Measurements from ENCODE around the gene SEMG1.

SEMG1 gene

DNA sequence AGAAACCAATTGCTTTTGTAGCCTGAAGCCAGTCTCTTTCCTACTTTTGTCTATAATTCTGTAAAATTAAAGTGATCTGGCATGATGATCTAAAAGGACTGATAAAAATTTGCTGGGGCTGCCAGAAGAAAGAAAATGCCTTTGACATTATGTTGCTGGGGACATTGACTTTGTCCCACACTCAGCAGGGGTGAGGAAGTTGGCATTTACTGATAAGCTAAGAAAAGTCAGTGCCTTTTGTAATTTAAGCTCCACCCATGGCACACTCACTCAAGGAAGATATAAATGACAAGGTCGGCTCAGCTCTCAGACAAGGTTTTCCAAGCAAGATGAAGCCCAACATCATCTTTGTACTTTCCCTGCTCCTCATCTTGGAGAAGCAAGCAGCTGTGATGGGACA lies at the start of gene SEMG1:
TSS of gene SEMG1 (plus strand) at position 309 of the 400 bp plus-strand sequence. CDS start at position 330, 21 bp downstream.
- DNase-seq, result no peak

- no peak for DNase-seq
Measured at GRCh38 chr20:45157962-45158361, 48.9 kb upstream of the SEMG1 start.

DNA sequence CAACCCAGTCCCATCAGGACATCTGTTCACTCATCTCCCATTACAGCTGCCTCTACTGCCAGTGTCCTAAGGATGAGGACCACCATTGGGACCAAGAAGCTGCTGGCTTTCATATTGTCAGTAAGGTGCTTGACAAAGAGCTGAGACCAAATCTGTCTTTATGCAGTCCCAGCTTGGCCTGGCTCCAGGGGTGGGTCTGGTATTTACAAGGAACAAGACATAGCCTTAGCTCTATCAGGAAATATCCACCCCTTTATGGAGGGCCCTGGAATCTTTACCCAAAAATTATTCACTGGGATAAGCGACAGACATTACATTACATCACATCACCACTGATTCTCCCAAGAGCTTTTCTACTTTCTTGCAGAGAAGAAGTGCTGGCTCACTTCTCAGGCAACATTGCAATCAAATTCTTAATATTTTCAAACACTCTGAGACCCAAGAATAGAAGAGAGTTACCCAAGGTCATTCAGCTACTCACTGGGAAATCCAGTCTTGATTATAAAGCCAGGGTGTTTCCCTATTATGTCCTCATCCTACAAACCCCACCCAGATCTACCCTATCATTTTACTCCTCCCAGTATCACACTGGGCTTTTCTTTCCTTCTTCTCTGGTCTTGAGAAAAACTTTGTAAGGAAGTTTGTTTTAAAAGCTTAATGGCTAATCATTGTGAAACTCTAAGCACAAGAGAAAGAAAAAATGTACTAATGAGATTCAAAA lies 43.6 kb upstream of the SEMG1 start:
- no peak for DNase-seq

DNA sequence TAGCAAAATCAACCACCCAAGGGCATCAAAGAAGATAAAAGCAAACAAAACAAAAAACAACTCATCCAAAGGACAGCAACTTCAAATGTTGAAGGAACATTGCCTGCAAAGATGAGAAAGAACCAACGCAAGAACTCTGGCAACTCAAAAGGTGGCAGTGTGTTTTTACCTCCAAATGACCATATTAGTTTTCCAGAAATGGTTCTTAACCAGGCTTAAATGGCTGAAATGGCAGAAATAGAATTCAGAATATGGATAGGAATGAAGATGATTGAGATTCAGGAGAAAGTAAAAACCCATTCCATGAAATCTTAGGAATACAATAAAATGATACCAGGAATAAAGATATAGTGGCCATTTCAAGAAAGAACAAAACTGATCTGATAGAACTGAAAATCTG lies 41.9 kb upstream of the SEMG1 start:
- DNase-seq, result no peak

DNA sequence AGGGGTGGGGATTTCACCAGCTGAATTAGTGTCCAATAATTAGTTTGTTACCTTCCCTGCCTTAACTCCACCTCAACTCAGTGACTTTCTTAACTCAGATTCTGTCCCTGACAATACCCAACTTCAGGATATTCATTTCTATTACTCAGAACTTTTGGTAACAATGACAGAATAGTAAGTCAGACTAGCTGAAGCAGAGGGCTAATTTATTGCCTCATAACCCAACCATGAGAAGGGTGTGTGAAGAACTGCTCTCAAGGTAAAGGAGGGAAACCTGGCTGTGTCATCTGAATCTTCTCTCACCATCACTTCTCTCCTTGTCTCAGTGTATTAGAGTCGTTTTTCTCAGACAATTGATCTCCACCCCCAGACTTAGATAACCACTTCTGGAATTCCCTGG lies 33.3 kb upstream of the SEMG1 start:
- DNase-seq, result no peak

- no peak for DNase-seq
Measured at GRCh38 chr20:45174434-45175364, 32.1 kb upstream of the SEMG1 start, which contains the start of gene PI3. Gene PI3 (plus strand): TSS chr20:45174902. CDS start chr20:45174923, 21 bp downstream.

DNA sequence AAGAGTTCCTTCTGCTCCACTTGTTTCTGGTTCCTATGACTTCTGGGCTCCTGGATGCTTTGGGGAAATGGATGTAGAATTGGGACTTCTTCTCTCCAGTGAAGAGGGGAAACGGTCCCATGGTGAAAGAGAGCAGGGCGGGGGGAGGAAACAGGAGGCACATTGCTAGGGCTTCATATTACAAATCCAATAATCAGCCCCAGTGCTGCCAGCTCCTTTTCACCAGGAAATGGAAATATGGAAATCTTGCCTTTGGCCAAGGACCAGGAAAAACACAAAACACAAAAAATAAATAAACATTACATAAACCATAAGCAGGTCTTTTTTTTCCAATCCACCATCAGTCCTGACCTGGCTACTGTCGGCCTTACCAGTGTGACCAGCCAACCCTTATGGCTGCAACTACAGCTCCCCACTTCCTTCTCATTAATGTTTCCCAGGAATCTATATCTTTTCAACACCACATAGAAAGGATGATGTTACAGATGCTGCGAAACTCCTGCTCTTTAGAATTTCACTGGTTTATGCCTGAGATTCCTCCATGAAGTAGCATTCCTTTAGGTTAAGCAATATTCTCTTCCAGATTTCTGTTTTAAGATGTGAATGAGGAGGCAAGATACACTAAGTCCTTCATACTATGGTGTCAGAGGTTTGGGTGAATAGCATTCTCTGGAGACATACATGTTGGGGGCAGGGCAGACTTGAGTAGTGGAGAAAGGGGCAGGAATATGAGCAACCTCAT lies 30.1 kb upstream of the SEMG1 start:
- DNase-seq, result no peak

DNA sequence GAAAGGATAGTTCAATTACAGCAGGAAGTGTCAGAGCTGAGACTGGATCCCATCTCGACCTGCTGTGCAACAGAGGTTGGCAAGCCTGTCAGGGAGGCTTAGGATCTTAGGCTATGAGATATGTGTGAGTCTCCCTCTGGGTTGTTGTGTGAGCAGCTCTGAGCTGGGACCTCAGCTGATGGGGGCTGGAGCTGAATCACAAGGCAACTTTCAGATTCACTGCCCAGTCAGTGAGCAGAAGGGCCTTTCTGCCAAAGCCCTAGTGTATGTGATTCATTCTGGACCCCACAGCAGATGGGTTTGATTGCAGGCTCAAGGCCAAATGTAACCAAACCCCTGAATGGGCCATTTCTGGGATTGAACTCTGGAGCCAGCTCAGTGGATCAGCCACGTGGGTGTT lies 27.7 kb upstream of the SEMG1 start:
- DNase-seq, result no peak

GRCh38 chr20:45181639-45182038 lies 25.2 kb upstream of the SEMG1 start:
- no peak for DNase-seq

DNA sequence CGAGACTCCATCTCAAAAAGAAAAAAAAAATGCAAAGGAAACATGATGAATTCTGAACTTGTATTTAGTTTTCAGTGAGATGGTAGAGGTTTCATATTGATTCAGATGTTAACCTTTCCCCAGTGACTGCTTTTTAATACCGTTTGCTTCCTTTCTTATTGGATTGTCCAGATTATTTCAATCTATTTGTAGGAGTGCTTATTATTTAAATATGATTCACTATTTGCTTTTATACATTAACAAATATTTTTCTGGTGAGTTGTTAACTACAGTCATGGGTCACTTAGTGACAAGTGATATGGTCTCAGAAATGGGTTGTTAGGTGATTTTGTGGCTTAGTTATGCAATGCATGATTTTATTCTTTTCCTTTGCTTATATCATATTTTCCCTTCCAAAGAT lies 23.7 kb upstream of the SEMG1 start:
- no peak for DNase-seq

GRCh38 chr20:45187693-45188092 lies 19.1 kb upstream of the SEMG1 start:
- no peak for DNase-seq

GRCh38 chr20:45189067-45189609 lies 17.7 kb upstream of the SEMG1 start:
- no peak for DNase-seq

- no peak for DNase-seq
Measured at GRCh38 chr20:45189861-45190260, 17.0 kb upstream of the SEMG1 start.

DNA sequence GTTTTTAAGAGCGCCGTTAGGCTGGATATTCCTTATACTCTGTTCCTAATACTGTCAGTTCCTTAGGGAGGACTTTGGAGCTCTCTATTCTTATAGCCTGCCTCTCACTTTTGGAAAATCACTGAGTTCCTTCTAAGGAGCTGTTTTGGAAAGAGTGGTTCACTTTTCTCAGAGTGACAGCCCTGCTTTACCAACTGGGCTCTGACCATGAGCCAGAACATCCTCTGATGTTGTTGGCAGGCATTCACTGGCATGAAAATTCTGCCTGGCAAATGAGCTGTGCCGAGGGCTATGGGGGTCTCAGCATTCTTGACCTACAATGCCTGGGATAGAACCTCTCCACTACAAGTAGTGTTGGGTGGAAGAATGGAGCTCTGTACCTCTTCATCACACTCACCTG lies 14.9 kb upstream of the SEMG1 start:
- DNase-seq, result no peak

GRCh38 chr20:45193331-45193730 lies 13.5 kb upstream of the SEMG1 start:
- DNase-seq, result no peak

- no peak for DNase-seq
Measured at GRCh38 chr20:45209924-45210323, 3.1 kb downstream of the SEMG1 start.

- DNase-seq, result no peak
Measured at GRCh38 chr20:45211569-45212474, 5.0 kb downstream of the SEMG1 start.

DNA sequence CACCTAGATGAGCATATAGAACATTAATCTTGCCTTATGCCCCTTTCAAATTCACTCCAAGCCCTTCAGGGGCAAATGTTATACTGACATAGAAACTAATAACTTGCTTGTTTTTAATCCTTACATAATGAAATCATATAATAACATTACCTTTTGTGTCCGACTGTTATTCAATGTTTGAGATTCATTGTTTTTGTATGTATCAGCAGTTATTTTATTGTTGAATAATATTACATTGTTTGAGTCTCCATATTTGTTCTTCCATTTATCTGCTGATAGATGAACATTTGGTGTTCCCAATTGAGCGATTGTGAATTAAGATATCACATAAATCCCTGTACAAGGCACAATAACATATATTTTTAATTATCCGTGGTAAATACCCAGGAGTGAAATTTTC lies 6.0 kb downstream of the SEMG1 start:
- DNase-seq, result no peak

DNA sequence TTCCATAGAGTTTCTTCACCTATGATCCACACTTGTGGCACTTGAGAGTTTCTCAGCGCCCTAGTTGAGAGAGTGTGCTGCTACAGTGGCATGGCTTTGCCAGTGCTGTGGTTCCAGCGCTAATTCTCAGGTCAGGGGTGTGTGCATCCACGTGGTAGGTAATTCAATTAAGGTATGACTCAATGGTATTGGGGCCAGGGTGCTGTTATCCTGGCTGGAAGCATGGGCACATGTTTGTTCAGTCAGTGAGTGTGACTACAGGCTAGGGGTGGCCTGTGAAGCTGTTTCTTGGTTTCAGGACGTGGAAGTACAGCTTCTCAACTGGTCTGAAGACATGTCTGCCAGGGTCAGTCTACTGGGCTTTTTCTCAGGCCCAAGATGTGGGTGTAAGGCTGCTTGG lies 11.3 kb downstream of the SEMG1 start:
- DNase-seq, result no peak

- DNase-seq, result no peak
Measured at GRCh38 chr20:45218636-45219035, 11.8 kb downstream of the SEMG1 start.

GRCh38 chr20:45221076-45221475 lies 14.2 kb downstream of the SEMG1 start, which contains the start of gene SEMG2:
Gene SEMG2 (plus strand): TSS chr20:45221373. CDS start chr20:45221390, 17 bp downstream.
- DNase-seq, result no peak

DNA sequence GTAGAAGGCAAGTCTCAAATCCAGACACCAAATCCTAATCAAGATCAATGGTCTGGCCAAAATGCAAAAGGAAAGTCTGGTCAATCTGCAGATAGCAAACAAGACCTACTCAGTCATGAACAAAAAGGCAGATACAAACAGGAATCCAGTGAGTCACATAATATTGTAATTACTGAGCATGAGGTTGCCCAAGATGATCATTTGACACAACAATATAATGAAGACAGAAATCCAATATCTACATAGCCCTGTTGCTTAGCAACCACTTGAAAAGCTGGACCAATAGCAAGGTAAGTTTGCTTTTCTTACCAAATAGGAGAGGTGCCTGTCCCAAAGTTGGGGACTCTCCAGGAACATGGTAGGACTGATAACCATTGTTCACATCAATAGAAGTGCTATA lies 16.3 kb downstream of the SEMG1 start:
- DNase-seq, result no peak
